Measurements from ENCODE around the gene AQP10. TPM values are rescaled to one million over a fixed set of nuclear protein-coding genes. Genes with fewer than 3 reads are reported as not detected.

The AQP10 gene
- total and polyA plus RNA-seq, 2 of the 4 experiments (the other 2 are of a cell fraction), result not detected

DNA sequence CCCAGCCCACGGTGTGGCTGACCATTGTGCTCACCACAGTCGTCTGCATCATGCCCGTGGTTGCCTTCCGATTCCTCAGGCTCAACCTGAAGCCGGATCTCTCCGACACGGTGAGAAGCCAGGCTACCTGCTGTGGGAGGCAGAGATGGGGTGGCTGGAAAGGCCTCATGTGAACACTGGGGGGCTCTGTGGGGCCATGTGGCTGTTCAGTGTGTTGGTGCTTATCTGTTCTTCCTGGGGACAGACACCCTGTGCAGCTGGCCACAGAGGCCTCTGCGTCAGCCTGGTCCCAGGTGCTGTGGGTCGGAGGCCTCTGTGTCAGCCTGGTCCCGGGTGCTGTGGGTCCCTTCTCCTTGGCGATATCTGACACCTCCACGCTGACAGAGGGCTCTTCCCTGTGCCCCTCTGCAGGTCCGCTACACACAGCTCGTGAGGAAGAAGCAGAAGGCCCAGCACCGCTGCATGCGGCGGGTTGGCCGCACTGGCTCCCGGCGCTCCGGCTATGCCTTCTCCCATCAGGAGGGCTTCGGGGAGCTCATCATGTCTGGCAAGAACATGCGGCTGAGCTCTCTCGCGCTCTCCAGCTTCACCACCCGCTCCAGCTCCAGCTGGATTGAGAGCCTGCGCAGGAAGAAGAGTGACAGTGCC, 27.7 kb downstream of the AQP10 start:
- Histone ChIP-seq H3K18ac (ENCODE audit: low read depth, low read length) (no peak overlapping the region), H4K91ac (ENCODE audit: insufficient read depth, low read depth, low read length) (no peak overlapping the region), H2BK120ac (ENCODE audit: low read depth, low read length) (no peak overlapping the region), H2AFZ (replicated peaks; ENCODE audit: low read length, poor library complexity) (no peak overlapping the region), H3K27me3 (ENCODE audit: control insufficient read depth, insufficient read depth, low read length) (no peaks in the 10 kb centered on the region), H2BK5ac (ENCODE audit: low read depth, low read length, poor library complexity, severe bottlenecking) (no peak overlapping the region), H3K23ac (ENCODE audit: low read depth, low read length) (no peak overlapping the region), H3K27ac (ENCODE audit: insufficient read depth, low read length) (no peak overlapping the region), H3K4ac (ENCODE audit: low read depth, low read length) (no peak overlapping the region), H2AK5ac (ENCODE audit: low read depth, low read length) (no peak overlapping the region), H2BK20ac (ENCODE audit: low read depth, low read length) (no peak overlapping the region), H4K5ac (ENCODE audit: low read depth, low read length) (no peak overlapping the region), H3K4me2 (ENCODE audit: low read depth, low read length) (no peak overlapping the region), H3K79me1 (ENCODE audit: low read depth in 1 of 2, low read length in 2 of 2) (peaks cover 3 to 15% of the 10 kb centered on the region in 2 experiments; a peak in 1 of 4 replicates), H3K4me1 (ENCODE audit: control insufficient read depth, insufficient read depth, low read length) (peaks cover 10% of the 10 kb centered on the region; the same call in 1 of the 2 replicates), H3K4me3 (ENCODE audit: insufficient read depth, low read depth, low read length) (no peak overlapping the region), H2BK15ac (ENCODE audit: low read depth, low read length) (no peak overlapping the region), H3K9ac (ENCODE audit: low read depth, low read length) (no peak overlapping the region), H3K9me3 (ENCODE audit: control insufficient read depth, insufficient read depth, low read length) (no peaks in the 10 kb centered on the region), H3K56ac (ENCODE audit: extremely low read depth, insufficient read depth, low read length) (no peak overlapping the region), H3K9me1 (ENCODE audit: insufficient read depth, low read length) (peaks cover 8% of the 10 kb centered on the region), H2AK9ac (replicated peaks; ENCODE audit: low read depth, low read length, poor library complexity) (no peak overlapping the region), H4K20me1 (ENCODE audit: insufficient read depth, low read length) (peaks cover 13% of the 10 kb centered on the region; the same call in 1 of the 2 replicates), H4K8ac (ENCODE audit: low read depth in 2 of 2, low read length in 2 of 2) (no peak overlapping the region), H3K36me3 (ENCODE audit: control insufficient read depth, insufficient read depth, low read length) (peaks cover 52% of the 10 kb centered on the region), H3K14ac (replicated peaks; ENCODE audit: low read depth, low read length) (no peak overlapping the region)
- WGBS, 2 experiments (ENCODE audit: extremely low coverage in 2 of 2, insufficient read length in 1 of 2), result 94% methylated on average over 11 of the region's 27 CpGs; no CpG with 5 or more reads in 1 of the 2 experiments
- no peak for TF ChIP-seq RAD21 (IDR thresholded peaks at IDR 0.05; ENCODE audit: low read length)
- TF ChIP-seq, protein P1, sequence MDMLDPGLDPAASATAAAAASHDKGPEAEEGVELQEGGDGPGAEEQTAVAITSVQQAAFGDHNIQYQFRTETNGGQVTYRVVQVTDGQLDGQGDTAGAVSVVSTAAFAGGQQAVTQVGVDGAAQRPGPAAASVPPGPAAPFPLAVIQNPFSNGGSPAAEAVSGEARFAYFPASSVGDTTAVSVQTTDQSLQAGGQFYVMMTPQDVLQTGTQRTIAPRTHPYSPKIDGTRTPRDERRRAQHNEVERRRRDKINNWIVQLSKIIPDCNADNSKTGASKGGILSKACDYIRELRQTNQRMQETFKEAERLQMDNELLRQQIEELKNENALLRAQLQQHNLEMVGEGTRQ (IDR thresholded peaks at IDR 0.05; ENCODE audit: low read depth, low read length), result no peak
- no peak for TF ChIP-seq RCOR1 (IDR thresholded peaks at IDR 0.05; ENCODE audit: insufficient replicate concordance, low read length)
- BruUV-seq (replicated peaks), result no TSS peak
- dilution Hi-C loops (cut with HindIII; ENCODE audit: low sequenced_read_pairs, unreplicated experiment) (no loop called here), intact Hi-C loops (cut with micrococcal nuclease) (no loop called here), in situ Hi-C loops (cut with MboI; ENCODE audit: low sequenced_read_pairs) (no loop called here)
- no peak for ATAC-seq (ENCODE audit: low read depth)
- ChIA-PET CTCF (interaction anchor here (0.6 to 0.9 kb wide), 2 partner anchors 14 kb away, joined by 3 read pairs; no protein-coding TSS in a partner anchor), POLR2A (ENCODE audit: unreplicated experiment) (no interaction called here)
- no peak for DNase-seq

All from IMR-90 (cell line).